DOHH2 (cell line): Measurements from ENCODE around the gene BARX1.

Source experiments
- H3F3A ChIP-seq: fragments of 200-600 bp; sonication (generic), shearing (Covaris generic); 2 replicates; pipeline ENCODE4 v1.6.0; 2016; ENCODE audit warnings: antibody characterized with exemption, mild to moderate bottlenecking; ENCODE audit not compliant: control insufficient read depth, insufficient read depth
- H3K27ac ChIP-seq: fragments of 200-600 bp; sonication (generic); 2 replicates; pipeline ENCODE4 v1.5.1; 2014; ENCODE audit warnings: low read depth, mild to moderate bottlenecking, low read length, moderate library complexity
- H3K27me3 ChIP-seq: fragments of 200-600 bp; sonication (generic); 2 replicates; pipeline ENCODE4 v1.6.1; 2014; ENCODE audit warnings: mild to moderate bottlenecking, low read length, mixed read lengths; ENCODE audit not compliant: control insufficient read depth
- H3K36me3 ChIP-seq: fragments of 200-600 bp; sonication (generic); 2 replicates; pipeline ENCODE4 v1.6.1; 2014; ENCODE audit warnings: mild to moderate bottlenecking, low read length, moderate library complexity, mixed read lengths; ENCODE audit not compliant: control insufficient read depth
- H3K4me1 ChIP-seq: fragments of 200-600 bp; sonication (generic); 2 replicates; pipeline ENCODE4 v1.6.1; 2014; ENCODE audit warnings: mild to moderate bottlenecking, low read length, mixed read lengths; ENCODE audit not compliant: control insufficient read depth
- H3K4me2 ChIP-seq: fragments of 200-600 bp; sonication (generic); 2 replicates; pipeline ENCODE4 v1.6.0; 2014; ENCODE audit warnings: mild to moderate bottlenecking, low read length, moderate library complexity
- H3K4me3 ChIP-seq: fragments of 200-600 bp; sonication (generic); 2 replicates; pipeline ENCODE4 v1.5.1; 2014; ENCODE audit warnings: mild to moderate bottlenecking, low read length, mixed read lengths
- H3K79me2 ChIP-seq: fragments of 200-600 bp; sonication (generic); 2 replicates; pipeline ENCODE4 v1.6.1; 2014; ENCODE audit warnings: mild to moderate bottlenecking, low read length, mixed read lengths; ENCODE audit not compliant: control insufficient read depth
- H3K9me2 ChIP-seq: fragments of 200-600 bp; sonication (generic); replicated peaks from 2 replicates; pipeline ENCODE4 v1.6.1; 2014; ENCODE audit warnings: mild to moderate bottlenecking, low read length, mixed read lengths; ENCODE audit not compliant: control insufficient read depth
- H3K9me3 ChIP-seq: fragments of 200-600 bp; sonication (generic); 2 replicates; pipeline ENCODE4 v1.6.1; 2014; ENCODE audit warnings: antibody characterized with exemption, low read length, mixed read lengths; ENCODE audit not compliant: control insufficient read depth, insufficient read depth
- H4K20me1 ChIP-seq: fragments of 200-600 bp; sonication (generic); 2 replicates; pipeline ENCODE4 v1.6.0; 2014; ENCODE audit warnings: low read depth, mild to moderate bottlenecking, antibody characterized with exemption, low read length, moderate library complexity; ENCODE audit not compliant: control insufficient read depth, insufficient read depth
- EZH2phosphoT487 ChIP-seq: fragments of 200-600 bp; sonication (generic); IDR thresholded peaks from 2 replicates; pipeline ENCODE4 v1.6.1; 2017; ENCODE audit warnings: borderline replicate concordance, mild to moderate bottlenecking, antibody characterized with exemption, low read length, moderate library complexity, mixed read lengths
- TF ChIP-seq, protein P1 (sequence below): fragments of 200-600 bp; sonication (generic); IDR thresholded peaks from one replicate; pipeline ENCODE4 v1.5.1; 2014; ENCODE audit warnings: antibody characterized with exemption, mild to moderate bottlenecking, low read depth, low read length; ENCODE audit not compliant: poor library complexity, severe bottlenecking

The BARX1 gene

DNA sequence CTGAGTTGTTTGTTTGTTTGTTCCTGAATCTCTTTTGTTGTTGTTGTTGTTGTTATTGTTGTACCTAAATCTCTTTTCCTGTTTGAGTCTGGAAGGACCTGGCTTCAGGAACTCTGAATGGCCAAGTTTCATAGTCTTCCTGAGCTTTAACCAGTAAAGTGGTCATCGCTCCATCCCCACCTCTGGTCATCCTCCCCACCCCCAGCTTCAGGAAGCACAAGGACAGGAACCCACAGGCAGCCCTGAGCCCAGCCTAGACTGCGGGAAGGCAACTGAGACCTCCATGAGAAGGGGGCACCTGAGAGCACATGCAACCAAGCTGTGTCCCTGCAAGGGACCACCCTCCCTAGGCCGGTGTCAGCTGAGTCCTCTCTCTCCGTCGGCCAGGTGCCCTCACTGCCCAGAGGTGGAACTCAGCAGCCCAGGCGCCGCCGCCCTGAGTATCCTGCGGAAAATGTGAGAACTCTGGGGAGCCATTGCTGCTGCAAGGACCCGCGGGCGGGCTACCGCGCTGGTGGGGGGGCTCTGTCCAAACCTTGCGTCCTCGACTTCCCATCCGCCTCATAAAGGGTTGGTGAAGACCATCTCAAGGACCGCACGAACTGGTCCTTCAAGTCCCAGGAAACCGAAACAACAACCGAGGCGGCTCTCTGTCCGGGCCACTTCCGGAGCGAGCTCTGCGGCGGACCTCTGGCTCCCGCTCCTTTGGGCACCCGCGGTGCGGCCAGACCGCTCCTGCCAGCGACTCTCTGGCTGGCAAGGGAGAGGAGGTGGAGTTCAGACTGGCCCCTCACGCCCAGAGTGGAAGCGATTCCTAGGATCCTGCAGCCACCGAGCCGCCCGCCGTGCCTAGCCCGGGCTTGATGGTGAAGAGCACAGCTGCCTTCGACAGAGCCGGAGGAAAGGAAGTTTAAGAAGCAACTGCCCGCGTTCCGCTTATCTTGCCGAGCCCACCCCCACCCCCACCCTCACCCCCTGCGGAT lies 4.2 kb downstream of the BARX1 start:
- H3K4me1 ChIP-seq: no peaks in the 10 kb centered on the region

DNA sequence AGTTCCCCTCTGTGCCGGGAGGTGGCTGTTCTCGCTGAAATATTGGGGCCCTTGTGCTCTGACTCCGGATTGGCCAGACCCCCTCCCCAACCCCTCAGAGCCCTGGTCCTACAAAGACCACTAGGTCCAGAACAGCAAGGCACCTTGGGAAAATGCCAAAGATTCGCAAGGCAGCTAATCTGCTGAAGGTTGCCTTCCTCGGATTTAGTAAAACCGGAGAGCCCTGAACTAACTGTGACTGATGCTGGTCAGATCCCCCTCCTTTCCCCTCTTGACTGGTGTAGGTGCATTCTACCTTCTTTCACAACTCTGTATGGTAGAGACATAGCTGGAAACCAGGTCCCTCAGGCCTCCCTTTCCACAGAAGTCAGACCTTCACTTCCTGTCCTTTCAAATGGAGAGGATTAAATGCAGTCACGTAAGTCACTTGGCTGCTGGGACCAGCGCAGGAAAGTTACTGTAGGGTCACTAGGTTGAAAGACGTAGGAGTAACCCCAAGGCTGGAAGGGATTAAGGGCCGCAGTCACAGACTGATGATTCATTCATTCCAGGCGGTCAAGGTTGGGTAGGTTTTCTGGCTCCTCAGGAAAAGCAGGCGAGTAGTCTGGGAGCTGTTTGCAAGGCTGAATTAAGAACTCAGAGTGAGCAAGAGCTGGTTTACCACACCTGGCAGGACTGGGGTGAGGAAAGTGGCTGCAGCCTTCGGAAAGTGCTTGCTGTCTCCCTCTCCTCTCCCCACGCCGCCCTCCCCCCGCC lies 5.3 kb downstream of the BARX1 start:
- Histone ChIP-seq H3K27ac (no peak overlapping the region), H3K4me3 (no peak overlapping the region), H3K79me2 (no peaks in the 10 kb centered on the region), H3K4me1 (no peaks in the 10 kb centered on the region), H3K4me2 (no peak overlapping the region), H3K27me3 (peaks cover 36% of the 10 kb centered on the region), H3K9me2 (no peaks in the 10 kb centered on the region), H3F3A (no peaks in the 10 kb centered on the region), H3K36me3 (no peaks in the 10 kb centered on the region), H4K20me1 (no peaks in the 10 kb centered on the region), H3K9me3 (no peaks in the 10 kb centered on the region)
- TF ChIP-seq EZH2phosphoT487: no peak
- TF ChIP-seq, protein P1, sequence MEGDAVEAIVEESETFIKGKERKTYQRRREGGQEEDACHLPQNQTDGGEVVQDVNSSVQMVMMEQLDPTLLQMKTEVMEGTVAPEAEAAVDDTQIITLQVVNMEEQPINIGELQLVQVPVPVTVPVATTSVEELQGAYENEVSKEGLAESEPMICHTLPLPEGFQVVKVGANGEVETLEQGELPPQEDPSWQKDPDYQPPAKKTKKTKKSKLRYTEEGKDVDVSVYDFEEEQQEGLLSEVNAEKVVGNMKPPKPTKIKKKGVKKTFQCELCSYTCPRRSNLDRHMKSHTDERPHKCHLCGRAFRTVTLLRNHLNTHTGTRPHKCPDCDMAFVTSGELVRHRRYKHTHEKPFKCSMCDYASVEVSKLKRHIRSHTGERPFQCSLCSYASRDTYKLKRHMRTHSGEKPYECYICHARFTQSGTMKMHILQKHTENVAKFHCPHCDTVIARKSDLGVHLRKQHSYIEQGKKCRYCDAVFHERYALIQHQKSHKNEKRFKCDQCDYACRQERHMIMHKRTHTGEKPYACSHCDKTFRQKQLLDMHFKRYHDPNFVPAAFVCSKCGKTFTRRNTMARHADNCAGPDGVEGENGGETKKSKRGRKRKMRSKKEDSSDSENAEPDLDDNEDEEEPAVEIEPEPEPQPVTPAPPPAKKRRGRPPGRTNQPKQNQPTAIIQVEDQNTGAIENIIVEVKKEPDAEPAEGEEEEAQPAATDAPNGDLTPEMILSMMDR: no peak

More for the DNA sequence above, 4.2 kb downstream of the BARX1 start:
- no peaks in the 10 kb centered on the region for H3K79me2 ChIP-seq
- H3K27me3 ChIP-seq: peaks cover 32% of the 10 kb centered on the region
- no peaks in the 10 kb centered on the region for H3K9me3 ChIP-seq
- no peak overlapping the region for H3K4me3 ChIP-seq
- H3K27ac ChIP-seq: no peak overlapping the region
- H4K20me1 ChIP-seq: no peaks in the 10 kb centered on the region
- H3K36me3 ChIP-seq: no peaks in the 10 kb centered on the region
- no peak overlapping the region for H3K4me2 ChIP-seq
- H3K9me2 ChIP-seq: no peaks in the 10 kb centered on the region
- TF ChIP-seq, protein P1: no peak
- TF ChIP-seq EZH2phosphoT487: no peak
- H3F3A ChIP-seq: no peaks in the 10 kb centered on the region

DNA sequence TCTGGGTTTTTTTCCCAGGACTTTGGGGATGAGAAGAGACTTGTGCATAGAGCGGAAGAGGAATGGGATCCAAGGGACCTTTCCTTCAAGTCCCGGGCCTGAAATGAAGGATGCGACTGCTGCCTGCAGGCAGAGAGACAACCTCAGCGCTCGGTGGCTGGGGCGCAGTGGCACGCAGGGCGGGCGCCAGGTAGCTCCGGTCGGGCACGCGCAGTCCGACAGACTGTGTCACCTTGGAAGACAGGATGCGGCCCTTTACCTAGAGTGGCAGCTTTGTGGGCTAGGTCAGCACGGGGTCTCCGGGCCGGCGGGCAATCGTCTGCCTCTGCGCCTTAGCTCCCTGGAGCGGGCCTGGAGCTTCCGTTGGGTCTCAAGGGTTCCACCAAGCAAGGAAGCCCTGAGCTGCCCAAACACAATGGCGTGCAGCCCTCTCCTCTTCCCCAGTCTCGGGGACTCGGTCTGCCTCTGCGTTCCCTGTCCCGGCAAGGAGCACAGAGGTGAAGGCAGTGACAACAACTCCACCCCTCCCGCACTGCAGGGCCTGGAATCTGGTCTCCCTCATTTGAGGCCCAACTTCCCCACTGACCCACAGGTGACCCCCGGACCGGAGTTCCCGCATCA lies 6.0 kb downstream of the BARX1 start:
- Histone ChIP-seq H4K20me1 (no peaks in the 10 kb centered on the region), H3K9me3 (no peaks in the 10 kb centered on the region), H3K4me3 (no peak overlapping the region), H3K27me3 (peaks cover 41% of the 10 kb centered on the region), H3K4me1 (no peaks in the 10 kb centered on the region), H3K9me2 (no peaks in the 10 kb centered on the region), H3K36me3 (no peaks in the 10 kb centered on the region), H3F3A (no peaks in the 10 kb centered on the region), H3K4me2 (no peak overlapping the region), H3K79me2 (no peaks in the 10 kb centered on the region), H3K27ac (no peak overlapping the region)
- TF ChIP-seq EZH2phosphoT487: no peak
- TF ChIP-seq, protein P1: no peak
